ENCODE measurements around the gene DNAJC3.

GRCh38 chr13:95793018-95793555, 116.1 kb downstream of the DNAJC3 start:
- TF ChIP-seq CTCF (IDR thresholded peaks at IDR 0.05; ENCODE audit: low read depth, low read length) (no peak), EZH2phosphoT487 (IDR thresholded peaks at IDR 0.05; ENCODE audit: low read depth) (no peak)

All from OCI-LY3 (cell line).